CD4-positive, alpha-beta T cell treated with Interleukin-10 for 1 hour (primary cell): Measurements from ENCODE around the gene RBMS1.
A peak's percentile ranks its signal among the peaks of the same experiment; 100 is the strongest.

Experiments
- DNase-seq: peaks from one replicate; pipeline ENCODE4 v3.0.0-alpha.2; 2020

The RBMS1 gene

DNA sequence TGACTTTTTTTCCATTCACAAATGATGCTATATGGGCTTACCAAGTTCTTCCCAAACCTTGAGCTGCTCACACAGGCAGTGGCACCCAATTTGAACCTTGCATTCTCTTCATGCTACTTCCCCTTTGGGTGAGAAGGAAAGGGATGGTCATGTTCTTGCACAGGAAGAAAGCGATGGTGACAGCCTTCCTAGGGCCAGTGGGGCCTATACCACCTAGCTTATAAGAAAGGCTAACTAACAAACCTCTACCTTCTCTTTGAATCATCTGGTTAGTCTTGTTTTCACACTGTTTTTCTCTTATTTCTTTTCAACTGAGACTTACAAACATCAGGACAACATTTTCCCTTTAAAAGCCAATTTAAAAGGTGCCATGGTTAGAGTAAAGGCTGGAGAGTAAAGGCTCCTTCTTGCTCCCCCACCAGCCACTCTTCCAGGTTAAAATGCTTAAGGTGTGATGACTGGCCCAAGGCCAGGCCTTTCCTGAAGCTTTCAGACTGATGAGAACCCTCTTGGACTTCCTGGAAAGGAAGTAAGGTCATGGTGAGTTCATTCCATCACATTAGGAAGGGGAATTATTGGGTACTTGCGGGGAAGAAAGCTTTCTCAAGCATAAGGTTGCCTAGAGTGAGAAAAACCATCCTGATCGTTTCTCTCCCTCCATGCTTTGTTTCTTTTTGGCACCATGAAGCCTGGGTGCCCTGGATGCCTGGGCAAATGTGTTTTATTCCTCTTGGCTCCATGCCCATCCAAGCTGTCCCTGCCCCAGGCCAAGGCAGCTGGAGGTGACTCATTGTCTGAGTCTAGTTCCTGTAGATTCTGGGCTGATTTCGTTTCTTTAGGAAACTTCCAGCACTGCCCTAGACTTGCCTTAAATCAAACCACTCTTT lies 252.1 kb downstream of the RBMS1 start:
- no peak for DNase-seq

DNA sequence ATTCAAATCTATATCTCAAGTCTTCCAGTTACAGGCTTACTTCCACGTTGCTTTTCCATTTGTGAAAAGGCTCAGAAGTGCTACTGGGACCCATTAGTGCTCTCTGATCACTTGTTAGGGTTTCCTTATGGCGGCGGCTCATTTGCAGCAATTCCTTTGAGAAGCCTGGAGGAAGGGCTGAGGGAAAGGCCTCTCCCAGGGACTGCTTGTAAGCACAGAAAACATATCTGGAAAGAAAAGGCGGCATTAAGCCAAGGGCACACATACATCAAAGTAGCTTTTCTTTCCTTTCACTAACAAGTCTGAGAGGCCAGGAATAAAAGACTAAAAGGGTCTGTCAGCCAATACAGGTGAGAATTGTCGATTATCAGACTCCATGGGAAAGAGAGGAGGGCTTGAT lies 254.2 kb downstream of the RBMS1 start:
- DNase-seq: no peak

DNA sequence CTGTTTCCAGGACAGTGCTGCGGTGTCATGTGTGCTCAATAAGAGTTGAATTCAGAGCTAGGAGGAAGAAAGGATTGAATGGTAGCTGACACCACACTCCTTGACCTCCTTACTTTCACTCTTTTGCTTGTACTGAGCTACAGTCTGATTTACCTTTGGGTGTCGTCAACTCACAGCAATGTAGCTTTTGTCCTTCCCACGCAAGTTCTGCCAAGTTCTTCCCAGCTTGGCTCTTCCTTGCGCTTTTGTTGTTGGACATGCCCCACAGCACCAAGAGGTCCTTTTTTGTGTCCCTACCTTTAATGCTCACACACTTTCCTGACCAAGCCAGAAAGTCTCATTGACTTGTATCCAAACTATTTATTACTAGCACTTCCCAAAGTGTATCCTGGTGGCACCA lies 255.2 kb downstream of the RBMS1 start:
- DNase-seq: no peak

DNA sequence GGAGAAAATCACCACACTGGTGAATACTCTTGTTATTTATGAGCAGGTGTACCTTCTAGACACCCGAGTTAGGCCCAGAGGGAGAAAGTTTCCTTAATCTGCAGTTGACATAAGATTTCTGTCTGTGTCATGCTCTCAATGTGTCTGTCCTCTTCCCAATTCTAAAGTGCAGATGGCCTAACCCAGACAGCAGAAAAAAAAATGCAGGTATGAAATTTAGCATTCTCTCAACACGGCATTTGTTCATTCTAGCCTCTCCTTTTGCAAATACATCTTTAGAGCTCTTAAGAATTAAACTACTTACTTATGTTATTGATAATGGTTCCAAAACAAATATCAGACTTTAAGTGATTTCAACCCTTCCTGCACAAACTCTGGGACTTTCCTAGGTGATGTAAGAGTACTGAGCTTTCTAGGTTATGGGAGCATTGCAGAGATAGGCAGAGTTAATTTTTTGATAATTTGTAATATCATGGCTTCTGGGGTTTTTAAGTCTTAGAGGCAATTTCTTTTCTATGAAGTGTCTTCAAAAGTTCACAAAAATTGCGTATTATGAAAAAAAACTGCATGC lies 260.6 kb downstream of the RBMS1 start:
- no peak for DNase-seq

DNA sequence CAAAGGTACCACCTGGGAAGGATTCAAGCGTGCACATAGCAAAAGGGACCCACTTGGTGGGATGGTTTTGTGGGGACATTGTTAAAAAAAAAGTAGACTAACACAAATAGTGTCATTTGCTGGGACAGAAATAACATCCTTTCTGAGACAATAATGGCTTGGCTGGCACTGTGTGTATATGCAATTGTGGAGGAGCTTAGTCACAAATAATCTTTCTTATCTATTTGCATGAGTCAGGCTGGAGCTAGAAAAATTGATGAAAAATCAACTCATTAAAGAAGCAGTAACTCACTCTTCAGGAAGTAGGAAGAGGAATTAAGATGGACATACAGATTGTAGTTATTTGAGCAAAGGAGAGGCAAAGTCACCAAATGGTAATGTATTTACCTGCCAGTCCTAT lies 264.0 kb downstream of the RBMS1 start:
- no peak for DNase-seq

DNA sequence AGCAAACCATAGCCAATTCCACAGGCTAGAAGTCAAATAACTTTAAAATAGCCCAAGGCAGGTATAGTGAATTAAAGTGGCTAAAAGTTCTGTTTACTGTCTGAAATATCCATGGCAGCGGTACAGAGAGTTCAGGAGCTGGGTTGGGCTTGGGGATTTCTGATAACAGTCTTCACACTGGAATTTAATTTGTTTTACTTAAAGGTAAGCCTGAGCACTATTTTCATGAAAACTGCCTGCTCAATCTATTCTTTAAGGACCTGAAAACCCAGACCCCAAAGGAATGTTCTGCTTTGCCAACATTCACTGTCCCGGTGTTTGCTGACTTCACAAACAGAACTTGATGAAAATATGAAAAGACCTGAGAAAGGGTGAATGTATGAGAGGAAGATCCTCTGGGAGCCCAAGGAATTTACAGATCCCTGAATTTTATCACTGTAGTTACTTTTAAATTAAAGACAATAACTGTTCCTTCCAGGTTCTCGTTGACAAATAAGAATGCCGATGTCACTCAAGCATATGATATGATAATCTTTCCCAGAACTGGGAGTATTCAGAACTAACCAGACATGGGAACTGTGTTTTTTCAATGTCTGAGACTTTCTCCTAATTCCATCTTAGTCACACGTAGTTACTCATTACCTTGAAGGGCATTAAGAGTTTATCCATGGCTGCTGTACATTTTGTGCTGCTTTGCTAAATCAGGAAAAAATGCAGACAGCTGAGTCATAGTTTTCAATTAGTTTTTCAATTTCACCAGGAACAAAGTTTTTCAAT lies 265.3 kb downstream of the RBMS1 start:
- DNase-seq: no peak

DNA sequence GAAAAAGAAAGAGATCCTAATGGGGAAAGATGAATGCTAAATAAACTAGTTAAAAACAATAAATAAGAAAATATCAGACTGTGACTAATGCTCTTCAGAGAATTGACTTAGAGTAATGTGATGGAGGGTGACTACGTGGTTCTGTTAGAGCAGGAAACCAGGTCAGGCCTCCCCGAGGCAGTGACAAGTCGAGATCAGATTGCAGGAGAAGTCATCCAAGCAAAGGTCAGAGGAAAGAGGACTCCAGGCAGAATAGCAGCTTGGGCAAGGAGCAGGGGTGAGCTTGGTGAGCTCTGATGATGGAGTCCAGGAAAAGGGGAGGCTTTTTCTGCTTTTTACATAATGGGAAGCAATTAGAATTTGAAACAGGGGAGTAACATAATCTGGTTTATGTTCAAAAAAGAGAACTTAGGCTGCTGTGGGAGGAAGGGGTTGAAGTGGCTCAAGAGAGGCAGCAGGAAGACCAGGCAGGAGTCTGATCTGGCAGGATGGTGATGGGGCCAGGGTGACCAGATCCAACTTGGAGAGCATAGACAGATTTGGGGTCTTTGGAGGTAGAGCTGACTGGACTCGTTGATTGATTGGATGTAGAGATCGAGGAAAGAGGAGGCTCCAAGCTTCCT lies 266.2 kb downstream of the RBMS1 start:
- DNase-seq: no peak

DNA sequence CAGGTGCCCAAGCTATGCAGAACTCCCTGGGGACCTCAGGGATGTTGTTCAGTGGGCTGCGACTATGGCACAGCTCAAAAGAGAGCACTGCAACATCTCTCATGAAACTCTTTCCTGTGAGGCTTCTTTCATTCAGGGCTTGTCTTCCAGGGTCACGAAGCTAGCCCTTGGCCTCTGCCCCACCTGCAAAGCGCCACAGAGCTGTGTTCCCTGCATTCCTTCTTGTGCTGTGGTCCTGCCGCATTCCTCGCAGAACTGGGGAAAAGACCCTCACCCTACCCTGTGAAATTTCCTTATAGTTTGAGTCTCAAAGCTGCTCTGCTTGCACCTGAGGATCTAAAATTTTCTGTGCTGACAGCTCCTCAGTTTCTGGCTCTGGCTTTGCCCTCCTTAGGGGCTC lies 267.2 kb downstream of the RBMS1 start:
- no peak for DNase-seq

DNA sequence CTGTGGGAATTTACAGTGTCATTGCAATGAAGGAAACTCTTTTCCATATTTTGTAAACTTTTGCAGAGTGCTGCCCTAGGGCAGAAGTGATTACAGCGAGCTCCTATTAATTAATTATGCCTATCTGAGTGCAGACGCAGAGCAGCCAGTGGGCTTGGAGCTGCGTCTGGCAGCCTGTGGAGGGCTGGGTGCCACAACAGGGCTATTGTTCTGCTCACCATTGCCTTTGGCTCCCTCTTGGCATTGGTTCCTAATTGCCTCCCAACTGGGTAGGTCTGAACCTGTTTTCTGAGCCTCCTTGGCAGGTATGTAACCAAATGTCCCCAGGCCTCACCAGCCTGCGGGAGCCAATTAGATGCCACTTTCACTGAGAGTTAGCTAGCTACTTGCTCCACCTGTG lies 267.9 kb downstream of the RBMS1 start:
- DNase-seq: no peak

DNA sequence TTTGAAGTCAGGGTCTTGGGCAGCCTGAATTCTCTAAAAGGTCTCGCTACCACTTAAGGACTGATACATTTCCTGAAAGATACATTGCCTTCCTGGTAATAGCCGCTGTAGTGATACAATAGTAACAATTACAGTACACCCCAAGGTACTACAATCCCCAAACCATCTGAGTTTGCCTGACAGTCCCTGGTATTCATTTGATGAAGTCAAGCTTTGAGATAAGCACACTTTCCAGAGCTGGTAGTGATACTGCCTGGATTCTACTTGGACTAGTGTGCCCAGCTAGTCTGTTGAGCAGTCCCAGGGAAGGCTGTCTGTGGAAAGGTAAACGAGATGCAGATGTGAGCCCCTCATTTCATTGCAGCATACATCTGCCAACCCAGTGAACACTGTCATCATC lies 269.1 kb downstream of the RBMS1 start:
- no peak for DNase-seq

DNA sequence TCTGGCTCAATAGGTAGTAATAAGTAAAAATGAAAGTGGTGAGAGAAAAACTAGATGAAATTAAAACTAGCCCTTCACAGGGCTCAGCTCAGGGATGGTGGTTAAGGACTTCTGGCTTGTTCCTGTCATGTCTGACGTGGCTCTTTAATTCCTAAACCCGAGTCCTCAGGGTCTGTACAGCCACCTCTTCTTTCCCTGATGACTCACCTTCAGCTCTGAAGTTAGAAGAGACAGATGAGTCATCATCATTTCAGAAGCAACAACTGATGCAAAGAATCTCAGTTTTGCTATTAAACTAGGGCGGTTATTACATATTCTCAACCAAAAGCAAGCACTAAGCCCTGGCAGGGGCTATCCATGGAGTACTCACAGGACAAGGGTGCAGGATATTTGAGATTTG lies 269.5 kb downstream of the RBMS1 start:
- DNase-seq: peak; percentile 15

DNA sequence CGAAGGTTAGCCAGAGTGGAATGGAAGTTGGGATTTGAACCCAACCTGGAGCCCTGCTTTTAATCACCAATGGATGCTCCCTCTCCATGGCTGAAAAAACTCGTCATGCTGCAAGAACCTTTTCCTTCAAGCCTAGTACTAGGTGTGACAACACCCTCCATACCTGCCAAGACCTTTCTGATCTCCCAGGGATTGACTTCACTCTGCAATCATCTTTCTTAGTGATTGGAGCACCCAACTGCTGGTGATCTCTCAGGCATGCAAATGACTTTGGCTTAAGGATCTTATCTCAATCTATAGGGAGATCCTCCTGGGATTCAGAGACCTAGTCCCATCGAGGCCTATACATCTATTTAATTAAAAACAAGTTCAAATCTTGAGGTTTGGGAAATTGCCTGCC lies 270.0 kb downstream of the RBMS1 start:
- DNase-seq: no peak

DNA sequence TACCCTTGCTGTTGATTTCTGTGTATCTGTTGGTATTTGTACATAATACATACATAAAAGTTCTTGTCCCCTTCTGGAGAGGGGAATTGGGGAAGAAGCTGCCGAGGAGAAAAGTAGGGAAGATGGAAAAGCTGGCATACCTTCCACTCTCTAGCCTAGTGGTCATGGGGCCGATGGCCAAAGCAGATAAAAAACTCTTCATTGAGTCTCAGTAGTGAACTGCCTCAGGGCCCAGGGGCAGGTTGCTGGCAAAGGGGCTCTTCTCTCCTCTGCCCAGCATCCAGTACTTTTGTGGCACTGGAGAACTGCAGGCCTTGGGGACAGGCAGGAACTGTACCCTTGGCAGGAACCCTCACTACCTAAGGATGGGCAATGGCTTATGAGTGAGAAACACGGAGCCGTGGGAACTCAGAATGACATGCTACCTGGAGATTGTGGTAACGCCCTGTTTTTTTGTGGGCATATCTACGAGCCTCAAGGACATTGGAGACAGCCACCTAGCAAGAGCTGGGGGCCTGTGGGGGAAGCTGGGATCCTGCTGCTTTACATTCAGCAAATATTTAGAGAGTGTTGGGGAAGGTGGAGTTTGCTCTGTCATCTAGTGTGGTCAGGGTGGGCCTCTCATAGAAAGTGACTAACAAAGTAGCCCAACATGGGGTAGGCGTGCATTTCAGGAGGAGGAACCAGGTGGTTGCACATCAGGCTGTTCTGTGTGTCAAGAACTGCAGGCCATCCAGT lies 270.9 kb downstream of the RBMS1 start:
- DNase-seq: no peak
